ENCODE results near the gene ABCF3.

ABCF3 gene

DNA sequence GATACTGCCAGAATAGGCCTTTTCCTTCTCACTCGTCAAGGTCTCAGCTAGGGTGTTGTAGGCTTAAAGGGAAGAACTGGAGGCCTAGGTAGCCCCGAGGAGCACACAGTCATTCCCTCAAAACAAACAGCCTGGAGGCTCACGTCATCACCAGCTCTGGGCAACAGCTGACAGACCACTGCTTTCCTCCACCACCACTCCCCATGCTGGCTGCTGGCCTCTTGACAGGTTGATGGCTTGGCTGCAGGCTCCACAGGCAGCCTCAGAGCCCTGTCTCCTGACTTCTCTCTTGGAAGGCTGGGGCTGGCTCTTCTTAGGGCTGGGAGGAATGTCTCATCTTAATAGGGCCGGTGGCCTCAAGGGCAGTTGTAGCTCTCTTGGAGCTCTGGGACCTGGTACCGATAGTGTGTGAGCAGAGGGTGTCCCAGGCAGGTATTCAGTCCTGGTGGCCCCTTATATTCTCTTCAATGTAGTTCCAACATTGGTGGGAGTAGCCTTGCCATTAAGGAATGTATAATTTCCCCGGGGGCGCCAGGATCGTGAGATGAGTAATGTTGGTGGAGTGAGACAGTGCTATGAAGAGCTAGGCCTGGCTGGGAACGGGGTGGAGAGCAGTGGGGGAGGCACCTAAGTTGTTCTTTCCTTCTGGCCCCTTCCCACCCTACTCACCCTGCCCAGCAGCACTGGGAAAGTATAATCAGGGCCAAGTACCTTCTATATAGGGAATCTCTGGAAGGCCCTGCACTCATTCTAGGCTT is 17.5 kb upstream of the ABCF3 start:
- peak; percentile 79 for DNase-seq (ENCODE audit: low read depth)

DNA sequence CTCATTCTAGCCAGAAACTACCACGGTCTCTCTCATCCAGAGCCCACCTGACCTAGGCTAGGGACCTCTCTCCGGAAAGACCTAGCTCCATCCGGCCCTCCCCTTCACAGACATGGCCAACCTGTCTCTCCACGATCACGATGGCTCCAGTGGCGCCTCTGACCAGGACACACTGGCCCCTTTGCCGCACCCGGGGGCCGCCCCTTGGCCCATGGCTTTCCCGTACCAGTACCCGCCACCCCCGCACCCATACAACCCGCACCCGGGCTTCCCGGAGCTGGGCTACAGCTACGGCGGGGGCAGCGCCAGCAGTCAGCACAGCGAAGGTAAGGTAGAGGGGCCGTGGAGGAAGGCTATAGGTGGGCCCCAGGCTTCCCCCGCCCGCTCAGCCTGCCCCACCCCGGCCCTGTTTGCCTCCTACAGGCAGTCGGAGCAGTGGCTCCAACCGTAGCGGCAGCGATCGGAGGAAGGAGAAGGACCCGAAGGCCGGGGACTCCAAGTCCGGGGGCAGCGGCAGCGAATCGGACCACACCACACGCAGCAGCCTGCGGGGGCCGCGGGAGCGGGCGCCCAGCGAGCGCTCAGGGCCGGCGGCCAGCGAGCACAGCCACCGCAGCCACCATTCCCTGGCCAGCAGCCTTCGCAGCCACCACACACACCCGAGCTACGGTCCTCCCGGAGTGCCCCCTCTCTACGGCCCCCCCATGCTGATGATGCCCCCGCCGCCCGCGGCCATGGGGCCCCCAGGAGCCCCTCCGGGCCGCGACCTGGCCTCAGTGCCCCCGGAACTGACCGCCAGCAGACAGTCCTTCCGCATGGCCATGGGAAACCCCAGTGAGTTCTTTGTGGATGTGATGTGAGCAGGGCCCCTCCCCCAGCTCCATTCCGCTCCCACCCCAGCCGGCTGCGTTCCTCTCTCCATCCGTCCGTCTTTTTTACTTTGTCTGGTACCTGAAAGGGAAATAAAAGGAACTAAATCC is 15.8 kb upstream of the ABCF3 start:
- no peak for DNase-seq (ENCODE audit: low read depth)

DNA sequence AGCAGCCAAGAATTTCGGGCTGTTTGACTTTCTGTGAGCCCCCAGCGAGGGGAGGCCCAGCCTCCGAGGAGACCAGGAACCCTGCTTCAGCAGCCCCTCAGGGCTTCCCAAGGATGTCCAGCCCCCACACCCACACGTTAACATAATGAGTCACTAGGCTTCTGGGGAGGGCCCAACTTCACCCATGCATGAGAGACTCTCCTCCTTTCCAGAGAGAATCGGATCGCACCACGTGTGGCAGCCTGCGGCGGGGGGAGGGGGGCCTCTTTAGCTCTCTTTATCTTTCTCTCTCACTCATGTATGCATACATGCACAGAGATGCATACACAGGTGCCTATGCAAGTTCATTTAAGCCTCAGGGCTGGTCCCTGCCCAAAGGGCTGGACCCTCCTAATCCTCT is 14.4 kb upstream of the ABCF3 start:
- DNase-seq (ENCODE audit: low read depth): no peak

DNA sequence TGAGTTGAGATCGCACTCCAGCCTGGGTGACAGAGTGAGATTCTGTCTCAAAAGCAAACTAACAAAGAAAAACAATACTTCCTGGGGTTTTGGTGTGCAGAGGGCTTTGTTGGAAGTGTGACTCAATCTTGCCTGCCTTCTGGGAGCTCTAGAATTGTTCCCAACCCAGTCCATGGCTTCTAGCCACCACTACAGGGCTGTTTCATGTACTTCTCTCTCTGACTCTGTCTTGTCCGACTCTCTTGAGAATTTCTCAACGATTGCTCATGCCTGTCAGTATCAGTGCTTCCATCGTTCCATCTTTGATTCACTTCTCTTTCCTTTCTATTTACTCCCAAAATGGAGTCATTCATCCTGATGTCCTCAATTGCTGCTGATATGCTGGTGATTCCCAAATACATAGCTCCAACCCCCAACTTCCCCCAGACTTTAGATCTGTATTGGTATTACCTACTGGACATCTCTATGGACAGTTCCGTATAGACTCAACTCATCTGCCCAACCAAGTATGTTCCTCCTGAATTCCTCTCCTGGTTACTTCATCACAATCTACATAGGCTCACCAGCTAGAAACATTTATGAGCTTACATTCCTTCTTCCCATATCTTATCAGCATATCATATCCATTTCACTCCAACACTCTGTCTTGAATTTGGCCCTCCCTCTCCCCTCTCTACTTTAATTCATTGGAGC is 13.2 kb upstream of the ABCF3 start:
- peak; percentile 94 for DNase-seq (ENCODE audit: low read depth)

DNA sequence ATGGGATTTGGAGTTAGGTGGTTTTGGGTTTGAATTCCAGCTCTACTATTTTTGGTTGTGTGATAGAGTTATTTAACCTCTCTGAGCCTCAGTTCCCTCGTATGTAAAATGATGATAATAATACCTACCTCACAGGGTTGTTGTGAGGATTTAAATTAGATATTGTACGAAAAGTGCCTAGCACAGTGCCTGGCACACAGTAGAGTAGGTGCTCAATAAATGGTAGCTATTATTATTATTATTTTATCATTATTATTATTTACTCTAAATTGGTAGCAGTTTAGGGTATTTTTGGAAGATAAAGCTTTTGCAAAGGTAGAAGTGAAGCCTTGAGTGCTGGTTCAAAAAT is 12.7 kb upstream of the ABCF3 start:
- DNase-seq (ENCODE audit: low read depth): no peak

DNA sequence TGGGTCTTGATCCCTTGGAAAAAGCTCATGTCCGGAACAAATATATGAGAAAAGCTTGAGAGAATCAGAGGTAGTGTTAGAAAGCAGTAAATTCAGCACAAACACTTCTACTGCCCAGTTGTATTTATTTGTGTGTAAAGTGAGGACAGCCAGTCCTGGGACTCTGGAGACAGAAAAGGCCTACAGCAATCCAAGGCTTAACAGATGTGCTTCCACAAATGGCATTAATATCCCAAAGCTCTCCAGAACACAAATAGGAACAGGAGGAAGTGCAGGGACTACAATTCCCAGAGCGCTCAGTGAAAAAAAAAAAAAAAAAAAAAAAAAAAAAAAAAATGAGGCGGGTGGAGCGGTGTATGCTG is 11.7 kb upstream of the ABCF3 start:
- DNase-seq (ENCODE audit: low read depth): no peak

DNA sequence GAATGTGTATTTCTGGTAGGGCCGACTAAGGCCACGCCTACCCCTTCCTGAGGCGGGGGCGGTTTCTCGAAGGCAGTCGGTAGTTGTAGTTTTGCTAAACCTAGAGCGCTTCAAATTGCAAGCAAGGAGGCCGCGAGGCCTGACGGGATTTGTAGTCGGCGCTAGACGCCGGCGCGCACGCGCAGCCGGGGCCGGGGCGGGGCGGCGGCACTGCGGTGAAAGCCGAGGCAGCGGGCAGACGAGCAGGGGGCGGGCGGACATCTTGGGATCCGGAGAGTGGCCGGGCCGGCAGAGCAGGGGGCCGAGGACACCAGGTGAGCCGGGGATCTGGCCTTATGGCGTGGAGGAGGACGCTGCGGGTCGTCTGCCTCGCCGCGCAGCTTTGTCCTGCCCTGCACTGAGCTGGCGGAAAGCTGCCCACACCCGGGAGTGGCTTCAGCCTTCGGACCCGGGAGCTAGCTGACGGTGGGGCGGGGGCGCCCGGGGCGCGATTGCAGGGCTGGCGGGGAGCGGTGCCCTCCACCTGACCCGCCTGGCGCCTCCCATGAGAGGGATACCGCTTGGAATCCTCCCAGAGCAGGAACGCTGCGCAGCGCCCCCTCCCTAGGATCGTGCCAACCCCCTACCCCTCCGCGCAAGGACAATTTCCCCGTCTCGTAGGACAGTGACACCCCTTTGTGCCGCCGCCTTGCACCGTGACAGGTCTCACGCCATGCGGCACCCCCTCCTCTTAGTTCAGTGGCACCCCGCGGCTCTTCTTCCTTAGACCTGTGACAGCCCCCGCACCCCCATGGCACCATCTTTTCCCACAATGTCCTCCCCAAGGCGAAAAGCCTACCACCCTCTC is 11.1 kb upstream of the ABCF3 start, which contains the start of gene AP2M1:
Gene AP2M1 (plus strand): TSS at position 210 of the 847 bp plus-strand sequence. CDS start 2,139 bp downstream, outside the sequence.
- peak; percentile 98 for DNase-seq (ENCODE audit: low read depth)

GRCh38 chr3:184175506-184175905 is 10.5 kb upstream of the ABCF3 start:
- DNase-seq (ENCODE audit: low read depth): no peak

GRCh38 chr3:184175981-184176376 is 10.0 kb upstream of the ABCF3 start:
- no peak for DNase-seq (ENCODE audit: low read depth)

DNA sequence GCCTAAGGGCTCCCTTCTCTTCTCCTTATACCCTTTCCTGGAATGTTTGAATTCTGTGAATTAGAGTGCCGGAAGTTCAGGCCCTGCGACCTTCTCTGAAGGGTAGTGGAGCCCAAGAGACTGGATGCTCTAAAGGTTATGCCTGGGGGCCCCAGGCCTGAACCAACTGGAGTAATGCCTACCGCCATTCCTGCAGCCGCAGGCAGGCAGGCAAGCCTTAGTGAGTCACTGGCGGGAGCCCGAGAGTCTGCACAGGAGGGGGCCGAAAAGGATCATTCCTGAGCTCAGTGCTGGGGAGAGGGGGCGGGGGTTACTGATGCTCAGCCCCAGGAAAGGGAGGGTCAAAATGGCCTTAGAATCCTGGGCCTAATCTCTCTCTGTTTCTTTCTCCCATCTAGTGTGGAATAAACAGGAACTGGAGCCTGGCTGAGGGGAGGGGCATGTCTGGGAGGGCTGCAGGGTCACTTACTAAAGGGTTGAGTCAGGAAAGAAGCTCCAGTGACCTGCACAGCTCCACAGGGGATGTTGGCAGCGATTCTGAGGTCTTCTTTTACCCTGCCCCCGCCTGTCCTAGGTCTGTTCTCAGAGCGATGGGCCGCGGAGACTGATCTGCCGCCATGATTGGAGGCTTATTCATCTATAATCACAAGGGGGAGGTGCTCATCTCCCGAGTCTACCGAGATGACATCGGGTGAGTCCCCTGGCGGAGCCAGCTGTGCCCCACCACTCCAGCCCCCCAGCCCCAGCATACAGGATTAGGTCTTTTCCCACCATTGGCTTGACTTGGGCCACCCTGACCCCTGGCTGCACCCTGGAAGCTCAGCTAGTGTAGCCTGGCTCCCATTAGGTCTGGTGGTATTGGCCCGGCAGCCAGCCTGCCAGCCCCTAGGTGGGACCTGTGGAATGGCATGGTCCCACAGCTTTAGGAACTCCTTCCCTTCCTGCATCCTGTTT is 9.3 kb upstream of the ABCF3 start:
- DNase-seq (ENCODE audit: low read depth): peak; percentile 92

DNA sequence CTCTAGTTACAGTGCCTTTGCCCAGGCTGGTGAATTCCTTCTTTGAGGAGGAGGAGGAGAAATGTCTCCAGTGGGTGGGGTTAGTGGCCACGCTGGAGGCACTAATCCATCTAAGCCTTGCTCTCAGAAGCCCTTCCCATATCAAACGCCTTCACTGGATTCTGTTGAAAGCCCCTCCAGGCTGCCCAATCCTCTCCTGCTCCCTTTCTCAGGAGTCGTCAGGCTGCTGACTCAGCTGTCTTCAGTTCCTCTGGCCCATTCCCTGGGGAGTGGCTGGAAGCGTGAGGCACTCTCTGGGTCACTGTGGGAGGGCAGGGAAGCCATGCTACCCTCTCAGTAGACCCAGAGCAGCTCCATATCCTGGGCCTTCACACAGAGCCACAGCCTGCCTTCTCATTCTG is 8.7 kb upstream of the ABCF3 start:
- DNase-seq (ENCODE audit: low read depth): no peak

- DNase-seq (ENCODE audit: low read depth): no peak
Observed at GRCh38 chr3:184177767-184178306, 8.2 kb upstream of the ABCF3 start.

- DNase-seq (ENCODE audit: low read depth): no peak
Observed at GRCh38 chr3:184178521-184179138, 7.4 kb upstream of the ABCF3 start.

- no peak for DNase-seq (ENCODE audit: low read depth)
Observed at GRCh38 chr3:184180165-184180564, 5.8 kb upstream of the ABCF3 start.

- DNase-seq (ENCODE audit: low read depth): no peak
Observed at GRCh38 chr3:184181596-184181995, 4.4 kb upstream of the ABCF3 start.

DNA sequence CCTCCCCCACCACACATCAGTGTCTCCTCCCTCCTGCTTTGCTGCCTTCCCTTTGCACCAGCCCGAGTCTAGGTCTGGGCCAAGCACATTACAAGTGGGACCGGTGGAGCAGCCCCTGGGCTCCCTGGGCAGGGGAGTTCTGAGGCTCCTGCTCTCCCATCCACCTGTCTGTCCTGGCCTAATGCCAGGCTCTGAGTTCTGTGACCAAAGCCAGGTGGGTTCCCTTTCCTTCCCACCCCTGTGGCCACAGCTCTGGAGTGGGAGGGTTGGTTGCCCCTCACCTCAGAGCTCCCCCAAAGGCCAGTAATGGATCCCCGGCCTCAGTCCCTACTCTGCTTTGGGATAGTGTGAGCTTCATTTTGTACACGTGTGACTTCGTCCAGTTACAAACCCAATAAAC is 2.3 kb upstream of the ABCF3 start:
- no peak for DNase-seq (ENCODE audit: low read depth)

GRCh38 chr3:184184546-184185230 is 1.3 kb upstream of the ABCF3 start:
- DNase-seq (ENCODE audit: low read depth): no peak

DNA sequence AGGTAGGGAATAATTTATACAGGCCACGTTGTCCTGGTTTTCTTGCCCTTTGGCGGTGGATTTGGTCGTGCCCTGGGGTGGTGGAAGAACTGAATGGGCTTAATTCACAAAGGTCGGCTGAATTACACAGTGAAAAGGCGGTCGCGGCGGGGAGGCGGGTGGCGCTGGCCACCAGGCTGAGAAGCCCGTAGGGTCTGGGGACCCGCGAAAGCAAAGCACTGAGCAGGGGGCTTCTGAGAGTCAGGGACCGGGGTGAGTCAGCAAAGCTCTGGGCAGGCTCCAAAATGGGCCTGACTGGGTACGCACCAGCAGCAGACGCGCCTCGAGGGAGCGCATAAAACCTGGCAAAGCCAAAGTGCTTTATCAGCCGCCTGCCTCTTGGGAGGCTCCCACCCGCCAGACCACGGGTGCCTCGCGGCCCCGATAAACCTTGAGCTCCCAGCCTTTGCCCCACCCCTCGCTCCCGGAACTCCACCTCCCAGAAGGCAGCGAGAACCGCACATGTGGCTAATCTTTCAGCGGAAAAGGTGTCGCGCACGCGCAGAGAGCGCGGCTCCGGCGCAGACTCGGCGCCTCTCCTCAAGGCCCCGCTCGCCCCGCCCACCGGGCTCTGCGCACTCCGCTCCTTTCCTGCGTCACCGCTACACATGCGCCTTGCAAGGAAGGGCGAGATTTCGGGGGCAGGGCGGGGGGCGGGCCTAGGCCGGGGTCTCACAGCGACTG is 377 bp upstream of the ABCF3 start:
- peak; percentile 96 for DNase-seq (ENCODE audit: low read depth)

DNA sequence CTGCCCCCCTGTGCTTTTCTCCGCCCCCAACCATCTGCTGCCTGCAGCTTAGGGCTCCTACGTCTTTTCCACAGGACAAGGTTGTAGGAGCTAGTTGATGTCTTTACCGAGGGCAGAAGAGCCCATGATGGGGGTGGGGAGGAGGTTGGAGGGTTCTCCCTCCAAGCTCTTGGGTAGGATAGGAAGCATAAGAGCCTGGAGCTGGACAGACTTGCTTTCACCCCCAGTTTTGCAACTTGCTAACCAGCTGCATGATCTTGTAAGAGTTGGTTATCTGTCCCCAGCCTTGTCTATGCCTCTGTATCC is 856 bp downstream of the ABCF3 start:
- no peak for DNase-seq (ENCODE audit: low read depth)
